GM13976 (cell line): ENCODE data around the gene SMCO4.

ENCODE experiments used
- DNase-seq: peaks from one replicate; pipeline ENCODE4 v3.0.0; 2012; ENCODE audit warnings: low spot score
- in situ Hi-C: fragments of 300-500 bp; cut with MboI; formaldehyde crosslinking; loops from one replicate; pipeline ENCODE4 v1.12.0; 2022; ENCODE audit warnings: low sequenced_read_pairs, mixed read lengths, inconsistent platforms; ENCODE audit not compliant: unreplicated experiment
- TF ChIP-seq, protein P1 (sequence below): IDR thresholded peaks from 2 replicates; pipeline ENCODE4 v1.5.1; 2012; ENCODE audit warnings: borderline replicate concordance, mild to moderate bottlenecking; ENCODE audit not compliant: insufficient read depth; ENCODE audit errors: extremely low read depth, missing control alignments, control extremely low read depth

Gene SMCO4

GRCh38 chr11:93504110-93505095, 38.8 kb downstream of the SMCO4 start:
- TF ChIP-seq, protein P1, sequence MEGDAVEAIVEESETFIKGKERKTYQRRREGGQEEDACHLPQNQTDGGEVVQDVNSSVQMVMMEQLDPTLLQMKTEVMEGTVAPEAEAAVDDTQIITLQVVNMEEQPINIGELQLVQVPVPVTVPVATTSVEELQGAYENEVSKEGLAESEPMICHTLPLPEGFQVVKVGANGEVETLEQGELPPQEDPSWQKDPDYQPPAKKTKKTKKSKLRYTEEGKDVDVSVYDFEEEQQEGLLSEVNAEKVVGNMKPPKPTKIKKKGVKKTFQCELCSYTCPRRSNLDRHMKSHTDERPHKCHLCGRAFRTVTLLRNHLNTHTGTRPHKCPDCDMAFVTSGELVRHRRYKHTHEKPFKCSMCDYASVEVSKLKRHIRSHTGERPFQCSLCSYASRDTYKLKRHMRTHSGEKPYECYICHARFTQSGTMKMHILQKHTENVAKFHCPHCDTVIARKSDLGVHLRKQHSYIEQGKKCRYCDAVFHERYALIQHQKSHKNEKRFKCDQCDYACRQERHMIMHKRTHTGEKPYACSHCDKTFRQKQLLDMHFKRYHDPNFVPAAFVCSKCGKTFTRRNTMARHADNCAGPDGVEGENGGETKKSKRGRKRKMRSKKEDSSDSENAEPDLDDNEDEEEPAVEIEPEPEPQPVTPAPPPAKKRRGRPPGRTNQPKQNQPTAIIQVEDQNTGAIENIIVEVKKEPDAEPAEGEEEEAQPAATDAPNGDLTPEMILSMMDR = no peak
- in situ Hi-C loops = no loop called here
- no peak for DNase-seq

- in situ Hi-C loops = no loop called here
- TF ChIP-seq, protein P1 = no peak
- DNase-seq = no peak
Observed at GRCh38 chr11:93501856-93502255, 41.3 kb downstream of the SMCO4 start.

DNA sequence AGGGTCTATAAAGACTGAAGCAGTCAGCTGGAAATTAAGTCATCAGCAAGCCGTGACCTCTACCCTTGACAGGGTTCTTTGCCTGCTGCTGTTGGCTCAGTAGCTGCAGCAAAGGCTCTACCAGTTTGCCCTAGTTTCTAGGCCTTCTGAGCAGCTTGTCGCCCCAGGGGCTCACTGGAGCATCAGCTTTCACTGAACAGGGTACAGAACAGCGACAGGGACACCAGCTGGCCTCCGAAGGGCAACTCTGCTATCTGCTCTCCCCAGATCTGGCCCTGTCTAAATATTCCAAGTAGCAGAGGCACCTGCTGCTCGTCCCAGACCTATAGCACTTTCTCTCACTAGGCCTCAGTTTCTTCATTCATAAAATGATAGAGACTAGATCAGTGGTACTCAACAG, 42.4 kb downstream of the SMCO4 start:
- TF ChIP-seq, protein P1 = no peak
- no peak for DNase-seq
- in situ Hi-C loops = no loop called here

GRCh38 chr11:93498641-93499040, 44.5 kb downstream of the SMCO4 start:
- in situ Hi-C loops = no loop called here
- TF ChIP-seq, protein P1 = no peak
- no peak for DNase-seq

DNA sequence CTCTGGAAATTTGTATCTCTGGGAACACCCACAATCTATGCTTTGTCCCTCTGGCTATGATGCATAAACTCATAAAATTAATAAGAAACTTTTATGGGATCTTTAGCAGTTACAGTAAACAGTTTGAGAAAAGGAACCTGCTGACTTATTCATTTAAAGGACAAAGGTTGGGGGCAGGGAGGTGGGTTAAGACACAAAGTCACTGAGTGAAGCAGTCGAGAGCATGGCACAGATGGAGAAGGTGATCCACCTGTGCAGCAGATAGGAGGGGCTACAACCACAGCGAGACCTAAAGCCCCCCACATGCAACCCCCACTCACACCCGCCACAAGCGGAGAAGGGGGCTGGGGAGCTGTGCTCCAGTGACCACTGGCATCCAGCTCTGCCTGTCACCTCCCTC, 45.0 kb downstream of the SMCO4 start:
- DNase-seq = no peak
- in situ Hi-C loops = no loop called here
- TF ChIP-seq, protein P1 = no peak

DNA sequence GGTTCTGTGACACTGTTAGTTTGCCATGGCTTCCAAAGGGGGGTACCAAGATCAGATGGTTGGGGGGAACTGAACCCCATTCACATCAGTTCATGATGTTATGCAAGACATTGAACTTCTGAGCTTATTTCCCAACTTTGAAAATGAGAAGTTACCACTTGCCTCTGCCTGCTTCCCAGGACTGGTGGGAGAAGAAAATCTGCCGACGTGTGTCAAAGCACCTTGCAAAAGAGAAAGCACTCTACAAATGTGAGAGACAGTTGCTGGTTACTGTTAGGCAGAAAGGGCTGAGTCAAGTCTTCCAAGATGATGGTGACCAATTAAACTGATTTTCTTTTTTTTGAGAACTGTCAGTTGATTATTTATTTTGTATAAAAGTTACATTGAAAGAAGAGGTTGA, 45.6 kb downstream of the SMCO4 start:
- no peak for DNase-seq
- TF ChIP-seq, protein P1 = no peak
- in situ Hi-C loops = no loop called here
